ENCODE data around the gene B4GALNT2.
"Not testable (repeated sequence)": the region's sequence is repeated elsewhere in the genome, so short reads cannot be mapped to it uniquely, and the experiment has no call there.

B4GALNT2 gene

DNA sequence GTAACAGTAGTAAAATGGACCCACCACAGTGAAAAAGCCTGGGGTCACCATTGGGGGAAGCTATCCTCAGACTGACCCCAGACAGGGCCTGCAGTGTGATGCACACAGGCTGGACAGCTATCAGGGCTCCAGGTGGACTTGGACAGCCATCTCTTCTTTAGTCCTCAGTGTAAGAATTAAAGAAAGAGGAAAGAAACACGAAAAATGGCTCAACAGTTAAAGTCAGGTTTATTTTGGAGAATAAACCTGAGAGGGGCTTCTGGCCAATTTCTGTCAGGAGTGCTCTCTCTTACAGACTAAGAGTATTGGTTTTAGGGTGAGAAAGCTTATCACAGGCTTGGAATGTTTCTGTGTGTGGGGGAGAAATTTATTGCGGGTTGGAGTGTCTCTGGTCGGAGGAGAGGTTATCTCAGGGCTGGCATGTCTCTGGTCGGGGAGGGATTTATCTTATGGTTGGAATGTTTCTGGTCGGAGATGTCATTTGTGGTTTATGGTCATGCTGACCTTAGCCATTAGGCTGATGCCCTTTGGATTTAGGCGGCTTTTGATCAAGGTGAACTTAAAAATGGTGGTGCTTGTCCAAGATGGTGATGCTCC is 10.8 kb upstream of the B4GALNT2 start:
- no peak for DNase-seq

- no peak for DNase-seq
These were observed 10.0 kb upstream of the B4GALNT2 start for GRCh38 chr17:49122566-49122965.

DNA sequence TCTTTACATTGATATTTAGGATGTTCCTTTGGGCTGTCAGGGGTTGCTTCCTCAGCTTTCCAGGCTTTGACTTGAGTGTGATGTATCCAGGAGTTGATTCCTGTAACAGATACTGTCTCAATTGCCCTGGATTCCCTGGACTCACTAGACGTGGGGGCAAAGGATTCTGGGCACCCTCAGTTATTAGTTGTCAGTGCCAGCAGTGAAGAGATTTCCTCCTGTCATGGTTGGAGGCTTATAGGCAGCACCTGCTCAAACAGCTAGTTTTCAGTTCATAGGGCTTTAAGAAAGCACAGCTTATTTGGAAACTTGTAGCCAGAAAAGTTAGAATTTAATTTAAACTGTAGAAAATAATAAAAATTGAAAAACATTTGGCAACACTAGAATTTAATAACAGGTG is 9.5 kb upstream of the B4GALNT2 start:
- DNase-seq = no peak

DNA sequence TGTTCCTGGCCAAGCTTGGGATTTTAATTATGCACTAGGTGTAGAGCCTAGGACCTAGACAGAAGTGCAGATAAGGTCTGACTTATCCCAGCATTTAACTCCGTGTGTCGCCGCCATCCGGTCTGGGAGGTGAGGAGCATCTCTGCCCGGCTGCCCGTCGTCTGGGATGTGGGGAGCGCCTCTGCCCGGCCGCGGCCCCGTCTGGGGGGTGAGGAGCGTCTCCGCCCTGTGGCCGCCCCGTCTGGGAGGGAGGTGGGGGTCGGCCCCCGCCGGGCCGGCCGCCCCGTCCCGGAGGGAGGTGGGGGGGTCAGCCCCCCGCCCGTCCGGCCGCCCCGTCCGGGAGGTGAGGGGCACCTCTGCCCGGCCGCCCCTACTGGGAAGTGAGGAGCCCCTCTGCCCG is 7.1 kb upstream of the B4GALNT2 start:
- DNase-seq = no peak

- not testable (repeated sequence) for DNase-seq
These were observed 6.2 kb upstream of the B4GALNT2 start for GRCh38 chr17:49126183-49126859.

GRCh38 chr17:49129359-49129950 is 3.1 kb upstream of the B4GALNT2 start:
- DNase-seq = not testable (repeated sequence)

DNA sequence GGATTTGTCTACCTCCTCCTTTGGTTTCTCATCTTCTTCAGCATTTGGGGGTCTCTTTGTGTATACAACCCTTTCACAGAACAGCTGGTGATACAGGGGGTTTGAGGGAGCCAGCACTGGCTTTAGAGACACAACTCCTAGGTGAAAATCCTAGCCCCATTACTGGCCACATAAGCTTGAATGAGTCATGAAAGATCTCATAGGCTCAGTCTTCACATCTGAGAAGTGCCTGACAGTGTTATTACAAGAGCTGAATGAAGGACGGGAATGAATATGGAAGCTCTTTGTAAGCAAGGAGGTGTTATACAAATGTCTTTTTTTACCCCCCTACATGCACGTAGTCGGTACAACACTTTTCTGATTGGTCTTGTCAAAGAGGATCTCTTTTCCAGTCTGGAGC is 1.7 kb upstream of the B4GALNT2 start:
- no peak for DNase-seq

- no peak for DNase-seq
These were observed 261 bp upstream of the B4GALNT2 start for GRCh38 chr17:49132317-49132698.

GRCh38 chr17:49136335-49136734 is 3.8 kb downstream of the B4GALNT2 start:
- DNase-seq = no peak

- DNase-seq = peak; percentile 17
These were observed 13.1 kb downstream of the B4GALNT2 start for GRCh38 chr17:49145654-49146053.

GRCh38 chr17:49146620-49147306 is 14.2 kb downstream of the B4GALNT2 start:
- DNase-seq = peak; percentile 68

- DNase-seq = no peak
These were observed 15.6 kb downstream of the B4GALNT2 start for GRCh38 chr17:49148171-49148570.

DNA sequence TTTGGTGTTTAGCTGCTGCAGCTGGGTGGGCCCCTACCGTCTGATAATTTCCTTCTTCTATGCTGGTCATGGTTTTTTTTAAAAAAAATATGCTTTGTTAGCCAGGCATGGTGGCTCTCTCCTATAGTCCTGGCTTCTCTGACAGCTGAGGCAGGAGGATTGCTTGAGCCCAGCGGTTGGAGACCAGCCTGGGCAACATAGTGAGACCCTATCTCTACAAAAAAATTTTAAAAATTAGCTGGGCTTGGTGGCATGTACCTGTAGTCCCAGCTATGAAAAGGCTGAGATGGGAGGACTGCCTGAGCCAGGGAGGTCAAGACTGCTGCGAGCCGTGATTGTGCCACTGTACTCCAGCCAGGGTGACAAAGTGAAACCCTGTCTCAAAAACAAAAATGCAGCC is 19.4 kb downstream of the B4GALNT2 start:
- DNase-seq = no peak

DNA sequence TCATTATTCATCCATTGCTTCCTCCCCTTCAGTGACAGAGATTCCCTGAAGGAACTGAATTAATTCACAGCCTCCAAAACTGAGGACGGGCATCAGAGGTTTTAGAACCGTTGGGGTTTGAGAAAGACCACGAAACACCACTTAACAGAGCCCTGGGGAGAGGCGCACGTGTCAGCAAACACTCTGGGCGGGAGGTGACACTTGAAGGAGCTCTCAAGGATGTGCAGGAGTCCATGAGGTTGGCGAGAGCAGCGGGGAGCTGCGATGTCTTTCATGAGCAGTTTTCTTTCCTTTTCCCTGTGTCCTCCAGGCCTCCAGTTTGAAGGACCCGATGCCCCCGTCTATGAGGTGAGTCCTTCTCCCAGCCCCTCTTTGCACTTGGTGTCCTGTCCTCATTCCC is 23.7 kb downstream of the B4GALNT2 start:
- no peak for DNase-seq

DNA sequence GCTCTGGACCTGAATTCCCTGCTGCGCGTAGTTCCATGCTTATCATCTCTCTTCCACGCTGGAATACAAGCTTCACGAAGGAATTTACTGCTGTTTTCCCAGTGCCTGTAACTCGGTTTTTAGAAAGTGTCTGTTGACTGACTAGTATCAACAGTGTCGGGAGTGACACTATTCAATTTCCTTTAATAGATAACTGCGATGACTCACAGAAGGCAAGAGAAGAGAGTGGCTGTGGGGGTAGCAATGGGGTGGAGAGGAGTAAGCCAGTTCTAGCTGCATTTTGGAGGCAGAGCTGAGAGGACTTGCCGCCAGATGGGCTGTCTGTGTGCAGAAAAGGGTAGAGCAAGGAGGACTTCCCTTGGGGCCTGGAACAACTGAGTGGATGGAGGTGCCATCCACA is 25.2 kb downstream of the B4GALNT2 start:
- DNase-seq = peak; percentile 69

DNA sequence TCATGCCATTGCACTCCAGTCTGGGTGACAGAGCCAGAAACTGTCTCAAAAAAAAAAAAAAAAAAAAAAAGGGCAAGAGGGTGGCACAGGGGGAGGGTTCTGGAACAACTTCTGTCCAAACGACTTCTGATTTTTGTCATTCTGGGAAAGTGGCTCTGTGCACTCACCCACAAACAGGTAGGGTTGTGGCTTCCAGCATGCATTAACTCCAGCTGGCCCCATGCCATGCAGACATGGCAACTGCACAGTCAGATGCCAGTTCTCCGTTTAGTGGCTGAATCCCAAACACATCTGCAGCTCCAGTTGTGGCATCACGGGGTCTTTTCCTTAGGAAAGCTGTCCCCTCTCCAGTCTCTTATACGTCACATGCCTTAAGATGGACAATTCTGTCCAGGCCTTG is 30.3 kb downstream of the B4GALNT2 start:
- DNase-seq = no peak

DNA sequence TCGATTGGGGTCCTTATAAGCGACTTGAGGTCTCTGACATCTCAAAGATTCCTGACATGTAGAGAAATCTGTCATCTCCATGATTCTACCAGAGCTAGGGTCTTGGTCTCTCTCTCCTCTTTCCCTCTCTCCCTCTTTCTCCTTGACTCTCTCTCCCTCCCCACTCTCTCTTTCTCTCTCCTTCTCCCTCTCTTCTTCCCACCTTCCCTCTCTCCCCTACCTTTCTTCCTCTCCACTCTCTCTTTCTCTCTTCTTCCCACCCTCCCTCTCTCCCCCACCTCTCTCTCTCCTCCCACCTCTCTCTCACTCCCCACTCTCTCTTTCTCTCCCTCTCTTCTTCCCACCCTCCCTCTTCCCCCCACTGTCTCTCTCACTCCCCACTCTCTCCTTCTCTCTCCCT is 32.6 kb downstream of the B4GALNT2 start:
- DNase-seq = no peak

DNA sequence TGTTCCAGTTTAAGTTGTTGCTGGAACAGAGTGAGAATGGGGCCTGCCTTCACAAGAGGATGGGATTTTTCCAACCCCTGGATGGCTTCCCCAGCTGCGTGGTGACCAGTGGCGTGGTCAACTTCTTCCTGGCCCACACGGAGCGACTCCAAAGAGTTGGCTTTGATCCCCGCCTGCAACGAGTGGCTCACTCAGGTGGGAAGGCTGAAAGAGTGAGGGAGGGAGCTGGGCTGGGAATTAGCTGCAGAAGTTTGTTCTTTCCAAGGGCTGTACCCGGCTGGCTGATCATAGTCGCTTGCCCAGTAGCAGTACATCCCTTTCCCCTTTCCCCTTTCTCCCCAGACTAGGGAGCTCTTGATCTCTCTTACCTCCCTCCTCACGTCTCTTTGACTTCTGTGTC is 36.1 kb downstream of the B4GALNT2 start:
- no peak for DNase-seq

DNA sequence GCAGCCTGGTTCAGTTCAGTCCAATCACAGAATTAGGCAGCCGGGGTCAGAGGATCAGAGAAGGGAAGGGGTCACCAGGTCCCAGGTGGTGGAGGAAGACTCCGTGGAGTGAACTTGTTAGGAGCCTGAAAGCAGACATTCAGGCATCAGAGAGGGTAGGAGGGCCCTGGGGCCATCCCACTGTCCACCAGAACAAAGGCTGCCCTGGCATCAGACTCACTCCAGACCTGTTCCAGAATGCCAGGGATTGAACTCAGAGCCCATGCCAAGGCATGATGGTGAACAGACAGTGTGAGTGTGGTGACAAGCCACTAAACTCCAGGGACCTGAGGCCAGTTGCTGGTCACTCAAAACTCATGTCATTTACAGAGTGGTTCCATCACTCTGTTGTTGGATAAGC is 37.6 kb downstream of the B4GALNT2 start:
- no peak for DNase-seq

GRCh38 chr17:49170711-49171110 is 38.1 kb downstream of the B4GALNT2 start:
- DNase-seq = not testable (repeated sequence)

- not testable (repeated sequence) for DNase-seq
These were observed 43.4 kb downstream of the B4GALNT2 start for GRCh38 chr17:49175978-49176377.

GRCh38 chr17:49180303-49180702 is 47.7 kb downstream of the B4GALNT2 start:
- DNase-seq = no peak

DNA sequence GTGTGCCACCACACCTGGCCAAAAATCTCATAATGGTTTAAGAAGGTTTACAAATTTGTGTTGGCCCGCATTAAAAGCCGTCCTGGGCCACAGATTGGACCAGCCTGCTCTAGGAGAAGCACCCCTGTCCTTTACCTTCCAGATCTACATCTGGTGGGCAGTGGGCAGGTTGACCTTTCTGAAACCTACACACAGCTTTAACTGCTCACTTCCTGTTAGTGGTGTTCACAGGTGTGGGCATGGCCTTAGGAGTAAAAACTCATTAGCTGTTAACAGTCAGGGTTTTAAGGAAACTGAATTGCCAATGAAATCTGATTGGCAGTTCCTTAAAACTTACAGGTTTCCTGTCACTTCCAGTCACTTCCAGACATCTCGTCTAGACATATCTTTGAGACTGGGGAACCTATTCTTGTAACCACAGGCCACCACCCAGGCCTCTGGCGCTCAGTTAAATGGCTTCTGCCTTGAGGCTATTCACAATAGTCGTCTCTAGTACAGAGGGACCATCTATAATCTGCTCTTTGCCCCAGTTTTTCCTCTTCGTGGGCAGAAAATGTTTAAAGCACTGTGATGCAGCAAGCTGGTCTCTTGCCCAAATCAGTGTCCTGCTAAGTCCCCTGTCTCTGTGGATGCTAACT is 48.5 kb downstream of the B4GALNT2 start:
- peak; percentile 85 for DNase-seq

All from islet precursor cell (in vitro differentiated cells).